ENCODE measurements around the gene CDHR1. TPM values are rescaled to one million over a fixed set of nuclear protein-coding genes. Genes with fewer than 3 reads are reported as not detected.

The CDHR1 gene
- total and polyA plus RNA-seq, 2 of the 8 experiments (the other 6 are each of a cell fraction or from before 2014, with no cell fraction given) = 3.9 to 10.5 TPM

- H3K9me3 ChIP-seq (ENCODE audit: insufficient read depth in 2 of 2, low read depth in 1 of 2, low read length in 1 of 2) = no peaks in the 10 kb centered on the region
- no peak overlapping the region for H2AK5ac ChIP-seq (ENCODE audit: low read depth, low read length)
- H2BK5ac ChIP-seq (ENCODE audit: low read depth, low read length) = no peak overlapping the region
- H3K27ac ChIP-seq (ENCODE audit: low read depth, low read length) = no peak overlapping the region
- no peak overlapping the region; the same call in 1 of the 2 replicates for H2AFZ ChIP-seq (ENCODE audit: low read length)
- H2BK20ac ChIP-seq (ENCODE audit: low read length) = no peak overlapping the region
- no peak overlapping the region for H4K5ac ChIP-seq (ENCODE audit: insufficient read length, low read depth, low read length)
- ChIA-PET POLR2A (ENCODE audit: partially characterized antibody) (no interaction called here), CTCF (ENCODE audit: partially characterized antibody) (interaction anchor here (0.8 to 11.2 kb wide), 8 partner anchors 7 to 289 kb away, joined by 4 to 102 read pairs (median 7); no protein-coding TSS in a partner anchor)
- H3K27me3 ChIP-seq (replicated peaks in 1 of 4; ENCODE audit: control insufficient read depth in 3 of 4, extremely low read depth in 1 of 4, insufficient read depth in 3 of 4, low read length in 3 of 4) = no peaks in the 10 kb centered on the region
- H3K23me2 ChIP-seq (ENCODE audit: low read depth, low read length) = no peaks in the 10 kb centered on the region
- no peak overlapping the region for H3K4ac ChIP-seq (replicated peaks; ENCODE audit: insufficient read length, low read depth, low read length)
- H4K91ac ChIP-seq (replicated peaks; ENCODE audit: insufficient read length, low read length) = no peak overlapping the region
- H3K79me2 ChIP-seq (ENCODE audit: control insufficient read depth in 1 of 2, insufficient read depth in 2 of 2, low read length in 2 of 2) = no peaks in the 10 kb centered on the region
- H4K8ac ChIP-seq (ENCODE audit: extremely low read depth, insufficient read depth, low read length) = no peak overlapping the region
- no peak overlapping the region for H3K4me3 ChIP-seq (ENCODE audit: extremely low read depth in 1 of 4, insufficient read depth in 2 of 4, low read depth in 3 of 4, low read length in 4 of 4)
- no peaks in the 10 kb centered on the region for H4K20me1 ChIP-seq (replicated peaks in 1 of 2; ENCODE audit: control insufficient read depth in 1 of 2, insufficient read depth in 2 of 2, low read length in 2 of 2)
- no peaks in the 10 kb centered on the region for H3K79me1 ChIP-seq (ENCODE audit: low read depth, low read length)
- H3K18ac ChIP-seq (ENCODE audit: extremely low read depth, low read length) = no peak overlapping the region
- no peaks in the 10 kb centered on the region for H3K4me1 ChIP-seq (replicated peaks in 1 of 4; ENCODE audit: control insufficient read depth in 3 of 4, insufficient read depth in 4 of 4, low read length in 3 of 4)
- no peak overlapping the region for H3K56ac ChIP-seq (replicated peaks; ENCODE audit: insufficient read length, low read depth, low read length)
- no peak overlapping the region for H2BK15ac ChIP-seq (ENCODE audit: low read length)
- TF ChIP-seq YY1 (IDR thresholded peaks at IDR 0.05; ENCODE audit: low read depth, low read length) = no peak
- no peak for TF ChIP-seq TEAD4 (IDR thresholded peaks at IDR 0.05; ENCODE audit: low read depth, low read length)
- no peak for TF ChIP-seq CBX5 (IDR thresholded peaks at IDR 0.05; ENCODE audit: low read depth, low read length)
- no peak for TF ChIP-seq SIX5 (IDR thresholded peaks at IDR 0.05; ENCODE audit: low read depth, low read length)
- TF ChIP-seq GABPA (IDR thresholded peaks at IDR 0.05; ENCODE audit: borderline replicate concordance, insufficient read depth, low read length) = no peak
- TF ChIP-seq BACH1 (IDR thresholded peaks at IDR 0.05; ENCODE audit: low read length) = no peak
- TF ChIP-seq, protein P1, sequence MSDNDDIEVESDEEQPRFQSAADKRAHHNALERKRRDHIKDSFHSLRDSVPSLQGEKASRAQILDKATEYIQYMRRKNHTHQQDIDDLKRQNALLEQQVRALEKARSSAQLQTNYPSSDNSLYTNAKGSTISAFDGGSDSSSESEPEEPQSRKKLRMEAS (IDR thresholded peaks at IDR 0.05) = no peak
- TF ChIP-seq SP1 (IDR thresholded peaks at IDR 0.05; ENCODE audit: low read depth, low read length) = no peak
- FAIRE-seq (no peak), DNase-seq (ENCODE audit: low read depth in 1 of 2, low spot score in 2 of 2) (no peak)
- no peak overlapping the region for H2BK120ac ChIP-seq (replicated peaks; ENCODE audit: low read depth, low read length)
- H2BK12ac ChIP-seq (ENCODE audit: low read depth, low read length) = no peak overlapping the region
- no peak overlapping the region for H3K14ac ChIP-seq (ENCODE audit: insufficient read length)
- H3K9ac ChIP-seq (replicated peaks in 1 of 4; ENCODE audit: extremely low read depth in 1 of 4, low read depth in 3 of 4, low read length in 3 of 4) = no peak overlapping the region
- H3K4me2 ChIP-seq (ENCODE audit: insufficient read depth in 1 of 2, low read depth in 2 of 2, low read length in 2 of 2) = no peak overlapping the region
- H3K36me3 ChIP-seq (ENCODE audit: control insufficient read depth in 2 of 4, insufficient read depth in 4 of 4, low read length in 3 of 4) = no peaks in the 10 kb centered on the region
- no peak overlapping the region for H3K23ac ChIP-seq (ENCODE audit: insufficient read length)
- whole genome bisulfite sequencing, 2 experiments (ENCODE audit: extremely low coverage in 1 of 2, insufficient coverage in 1 of 2, insufficient read length in 1 of 2, insufficient replicate concordance in 2 of 2, low coverage in 1 of 2, low lambda C conversion rate in 2 of 2, missing lambda C conversion rate in 1 of 2) = 93% methylated on average over 12 of the region's 12 CpGs; no CpG with 5 or more reads in 1 of the 2 experiments
Observed at GRCh38 chr10:84248794-84249193, 54.5 kb downstream of the CDHR1 start.

All from H1 (cell line).